Mesothelial cell of epicardium (in vitro differentiated cells): ENCODE data around the gene EEF1E1. TPM values are rescaled to one million over a fixed set of nuclear protein-coding genes. Genes with fewer than 3 reads are reported as not detected.

ENCODE experiments used
- DNase-seq, 2 experiments: peaks; one replicate each; pipeline ENCODE4 v3.0.0; 2021; ENCODE audit warnings: low spot score in 2 of 2; ENCODE audit not compliant: unreplicated experiment in 2 of 2
- H3K27ac Mint-ChIP-seq: 2 replicates; pipeline ENCODE4 v1.8.0; 2021; ENCODE audit warnings: mixed read lengths
- H3K27me3 Mint-ChIP-seq: 2 replicates; pipeline ENCODE4 v1.8.0; 2021; ENCODE audit warnings: low read depth, mixed read lengths
- H3K36me3 Mint-ChIP-seq: 2 replicates; pipeline ENCODE4 v1.8.0; 2021; ENCODE audit warnings: mixed read lengths
- H3K4me1 Mint-ChIP-seq: 2 replicates; pipeline ENCODE4 v1.8.0; 2021; ENCODE audit warnings: mixed read lengths
- H3K4me3 Mint-ChIP-seq: 2 replicates; pipeline ENCODE4 v1.8.0; 2021; ENCODE audit warnings: mild to moderate bottlenecking, moderate library complexity, mixed read lengths
- H3K9me3 Mint-ChIP-seq: 2 replicates; pipeline ENCODE4 v1.8.0; 2021; ENCODE audit warnings: mixed read lengths
- CTCF ChIP-seq: fragments of 200-600 bp; sonication (generic); IDR thresholded peaks from one replicate; pipeline ENCODE4 v1.5.0; 2021; ENCODE audit warnings: antibody characterized with exemption; ENCODE audit not compliant: unreplicated experiment
- total RNA-seq: library from RNA; stranded (reverse); gene quantifications from 3 replicates; pipeline ENCODE4 v1.2.1, GENCODE V29; 2021

EEF1E1 gene
- total RNA-seq, 1 donor from 2014 or later, result 34.0 TPM

- no peak overlapping the region for H3K27ac Mint-ChIP-seq
- DNase-seq, result no peak
- peaks cover 17% of the 10 kb centered on the region for H3K4me1 Mint-ChIP-seq
- H3K4me3 Mint-ChIP-seq, result no peak overlapping the region
- H3K9me3 Mint-ChIP-seq, result peaks cover under 1% of the 10 kb centered on the region
- H3K27me3 Mint-ChIP-seq, result no peaks in the 10 kb centered on the region
- no peak for TF ChIP-seq CTCF
- H3K36me3 Mint-ChIP-seq, result peaks cover 26% of the 10 kb centered on the region
These were observed 19.8 kb downstream of the EEF1E1 start for GRCh38 chr6:8082572-8082953.

- H3K9me3 Mint-ChIP-seq, result peaks cover 6% of the 10 kb centered on the region
- no peak overlapping the region for H3K27ac Mint-ChIP-seq
- peaks cover 17% of the 10 kb centered on the region for H3K4me1 Mint-ChIP-seq
- H3K4me3 Mint-ChIP-seq, result no peak overlapping the region
- DNase-seq, result no peak
- no peaks in the 10 kb centered on the region for H3K27me3 Mint-ChIP-seq
- peaks cover 14% of the 10 kb centered on the region for H3K36me3 Mint-ChIP-seq
- TF ChIP-seq CTCF, result no peak
These were observed 21.8 kb downstream of the EEF1E1 start for GRCh38 chr6:8080362-8081151.

GRCh38 chr6:8079126-8079525 is 23.2 kb downstream of the EEF1E1 start:
- Mint-ChIP-seq H3K9me3 (peaks cover 6% of the 10 kb centered on the region), H3K36me3 (peaks cover 14% of the 10 kb centered on the region), H3K4me3 (no peak overlapping the region), H3K27ac (no peak overlapping the region), H3K27me3 (no peaks in the 10 kb centered on the region), H3K4me1 (peaks cover 17% of the 10 kb centered on the region)
- no peak for TF ChIP-seq CTCF
- DNase-seq, result no peak

GRCh38 chr6:8077991-8078390 is 24.4 kb downstream of the EEF1E1 start:
- peaks cover 6% of the 10 kb centered on the region for H3K9me3 Mint-ChIP-seq
- H3K27me3 Mint-ChIP-seq, result no peaks in the 10 kb centered on the region
- H3K4me1 Mint-ChIP-seq, result peaks cover 17% of the 10 kb centered on the region
- peaks cover 14% of the 10 kb centered on the region for H3K36me3 Mint-ChIP-seq
- DNase-seq, result no peak
- no peak overlapping the region for H3K27ac Mint-ChIP-seq
- no peak overlapping the region for H3K4me3 Mint-ChIP-seq
- no peak for TF ChIP-seq CTCF

GRCh38 chr6:8075704-8076103 is 26.6 kb downstream of the EEF1E1 start:
- Mint-ChIP-seq H3K27me3 (no peaks in the 10 kb centered on the region), H3K9me3 (peaks cover 6% of the 10 kb centered on the region)
- no peak for TF ChIP-seq CTCF

More at GRCh38 chr6:8075704-8076103, 26.6 kb downstream of the EEF1E1 start:
- peaks cover 13% of the 10 kb centered on the region for H3K36me3 Mint-ChIP-seq
- H3K27ac Mint-ChIP-seq, result no peak overlapping the region
- no peak overlapping the region for H3K4me3 Mint-ChIP-seq
- no peak for DNase-seq
- H3K4me1 Mint-ChIP-seq, result peaks cover 13% of the 10 kb centered on the region
